Endothelial cell of umbilical vein (primary cell): Measurements from ENCODE around the gene NBEAL2. TPM values are rescaled to one million over a fixed set of nuclear protein-coding genes. Genes with fewer than 3 reads are reported as not detected.

Experiments used
- BruUV-seq: library from RNA; stranded (reverse); fragments of 400-500 nt; replicated peaks from 2 replicates; lab custom pipeline; 2021; lab: Mats Ljungman, UMichigan
- CTCF ChIA-PET: fragments of 300-600, 350-600 bp; sonication (Branson Sonifier 250); formaldehyde crosslinking; loops from one replicate; lab custom pipeline; 2021; ENCODE audit warnings: antibody characterized with exemption, inconsistent platforms; lab: Charles Lee
- POLR2A ChIA-PET: fragments of 300-600, 350-600 bp; sonication (Branson Sonifier 250); formaldehyde crosslinking; loops from one replicate; lab custom pipeline; 2021; ENCODE audit warnings: antibody characterized with exemption, inconsistent platforms; lab: Charles Lee
- DNase-seq: peaks from one replicate; pipeline ENCODE4 v3.0.0-alpha.2; 2011; ENCODE audit warnings: low read depth, low spot score
- FAIRE-seq: peaks from 2 replicates; lab custom pipeline; 2011; peaks lifted over from hg19 to GRCh38; lab: Jason Lieb, UNC
- H2AFZ ChIP-seq: 2 replicates; pipeline ENCODE4 v1.6.0; 2012; ENCODE audit warnings: low read depth, low read length, control low read depth, inconsistent platforms
- H3K27ac ChIP-seq: 2 replicates; pipeline ENCODE4 v1.5.1; 2011; ENCODE audit warnings: low read depth, mild to moderate bottlenecking, control low read depth, low read length, moderate library complexity; ENCODE audit not compliant: insufficient read depth
- H3K27me3 ChIP-seq, 2 experiments: 2 replicates each; pipeline versions ENCODE4 v1.6.0 to v1.6.1; 2011; ENCODE audit warnings: low read length in 2 of 2, mixed read lengths in 1 of 2; ENCODE audit not compliant: control insufficient read depth in 2 of 2, insufficient read depth in 2 of 2
- H3K36me3 ChIP-seq, 2 experiments: 2 replicates in 1 of 2; 3 replicates in 1 of 2; pipeline ENCODE4 v1.5.1; 2011; ENCODE audit warnings: low read length in 2 of 2, mild to moderate bottlenecking in 1 of 2, moderate library complexity in 1 of 2; ENCODE audit not compliant: control insufficient read depth in 2 of 2, insufficient read depth in 2 of 2; ENCODE audit errors: extremely low read depth in 1 of 2
- H3K4me1 ChIP-seq: 3 replicates; pipeline ENCODE4 v1.5.1; 2011; ENCODE audit warnings: mild to moderate bottlenecking, low read length; ENCODE audit not compliant: control insufficient read depth, insufficient read depth; ENCODE audit errors: extremely low read depth
- H3K4me2 ChIP-seq: 2 replicates; pipeline ENCODE4 v1.6.1; 2011; ENCODE audit warnings: low read length, control low read depth, mixed read lengths; ENCODE audit not compliant: insufficient read depth
- H3K4me3 ChIP-seq, 3 experiments: fragments of 200-600 bp in 1 of 3; sonication (generic), shearing (Covaris generic) in 1 of 3; replicated peaks in 1 of 3; 2 replicates each; pipeline ENCODE4 v1.5.1; 2011 to 2016; ENCODE audit warnings: control low read depth in 3 of 3, low read length in 3 of 3, mild to moderate bottlenecking in 2 of 3, inconsistent platforms in 1 of 3, low read depth in 1 of 3, moderate library complexity in 1 of 3; ENCODE audit not compliant: insufficient read depth in 1 of 3
- H3K79me2 ChIP-seq: 2 replicates; pipeline ENCODE4 v1.6.0; 2012; ENCODE audit warnings: low read length, inconsistent platforms; ENCODE audit not compliant: control insufficient read depth, insufficient read depth
- H3K9ac ChIP-seq: replicated peaks from 2 replicates; pipeline ENCODE3; 2011; ENCODE audit warnings: low read length, control low read depth; ENCODE audit not compliant: insufficient read depth; ENCODE audit errors: extremely low read depth
- H3K9me1 ChIP-seq: replicated peaks from 3 replicates; pipeline ENCODE4 v1.6.0; 2011; ENCODE audit warnings: mild to moderate bottlenecking, low read length; ENCODE audit not compliant: control insufficient read depth, insufficient read depth; ENCODE audit errors: extremely low read depth
- H3K9me3 ChIP-seq: replicated peaks from 2 replicates; pipeline ENCODE4 v1.5.1; 2012; ENCODE audit warnings: low read length, inconsistent platforms; ENCODE audit not compliant: control insufficient read depth, insufficient read depth
- H4K20me1 ChIP-seq: replicated peaks from 2 replicates; pipeline ENCODE3; 2011; ENCODE audit warnings: mild to moderate bottlenecking, low read length; ENCODE audit not compliant: control insufficient read depth, insufficient read depth; ENCODE audit errors: extremely low read depth
- CTCF ChIP-seq, 2 donors: IDR thresholded peaks; 1 replicate in 1 of 2; 2 replicates in 1 of 2; pipeline ENCODE4 v1.5.1; 2011; ENCODE audit warnings: low read length in 2 of 2, mild to moderate bottlenecking in 2 of 2, moderate library complexity in 2 of 2, control low read depth in 1 of 2, inconsistent platforms in 1 of 2, low read depth in 1 of 2; ENCODE audit not compliant: insufficient read depth in 1 of 2; ENCODE audit errors: extremely low read depth in 1 of 2
- EZH2 ChIP-seq: IDR thresholded peaks from 2 replicates; pipeline ENCODE4 v1.6.1; 2012; ENCODE audit warnings: borderline replicate concordance, low read depth, mild to moderate bottlenecking, moderate library complexity, low read length, inconsistent platforms; ENCODE audit not compliant: severe bottlenecking
- FOS ChIP-seq: IDR thresholded peaks from 2 replicates; pipeline ENCODE4 v1.6.1; 2011; ENCODE audit warnings: mild to moderate bottlenecking, low read length, moderate library complexity, borderline replicate concordance; ENCODE audit not compliant: insufficient read depth
- POLR2AphosphoS5 ChIP-seq: IDR thresholded peaks from 2 replicates; pipeline ENCODE4 v1.6.1; 2012; ENCODE audit warnings: low read depth, mild to moderate bottlenecking, control low read depth, low read length, moderate library complexity; ENCODE audit not compliant: insufficient read depth
- dilution Hi-C: fragments of 300-500 bp; cut with MboI; formaldehyde crosslinking; loops from one replicate; pipeline ENCODE4 v1.15.0; 2019; ENCODE audit warnings: low sequenced_read_pairs; ENCODE audit not compliant: extremely low pct_ligation_motif_present
- intact Hi-C: fragments of 100-400 bp; cut with micrococcal nuclease; formaldehyde crosslinking; loops from one replicate; pipeline ENCODE4 v1.10.0; 2022
- polyA plus RNA-seq, 4 experiments: library from polyadenylated mRNA; depleted of rRNA in 3 of 4; stranded (reverse) in 3 of 4; unstranded in 1 of 4; fragments of >200 nt; gene quantifications; 2 replicates each; pipeline versions ENCODE4 v1.2.1 to v1.2.3, GENCODE V29; 2011 to 2012; ENCODE audit warnings: missing spikeins in 1 of 4
- total RNA-seq: library from RNA; stranded (reverse); gene quantifications from 2 replicates; pipeline ENCODE4 v1.2.3, GENCODE V29; 2021

The NBEAL2 gene
- total and polyA plus RNA-seq, 2 donors (not counting 3 experiments of a cell fraction or from before 2014, with no cell fraction given) = 48.0 to 84.7 TPM

- Histone ChIP-seq H3K36me3 (peaks cover 0 to 21% of the 10 kb centered on the region in 2 experiments), H3K4me1 (no peaks in the 10 kb centered on the region), H3K9ac (no peak overlapping the region), H4K20me1 (no peaks in the 10 kb centered on the region), H3K9me1 (no peaks in the 10 kb centered on the region), H2AFZ (no peak overlapping the region), H3K27me3 (no peaks in the 10 kb centered on the region), H3K4me2 (no peak overlapping the region), H3K27ac (no peak overlapping the region), H3K9me3 (no peaks in the 10 kb centered on the region), H3K79me2 (no peaks in the 10 kb centered on the region), H3K4me3 (no peak overlapping the region)
- dilution Hi-C loops (no loop called here), intact Hi-C loops (loop anchor here (10.0 kb wide), 1 partner anchor 291 kb away; the partner anchor contains the start of gene TMIE)
- TF ChIP-seq EZH2 = no peak
- POLR2A ChIA-PET = no interaction called here
- TSS peak; percentile 11 for BruUV-seq
- CTCF ChIA-PET = interaction anchor here (4.8 kb wide), 1 partner anchor 73 kb away, joined by 50 read pairs; no protein-coding TSS in a partner anchor
- FAIRE-seq (no peak), DNase-seq (no peak)
Measured at GRCh38 chr3:46995901-46996562, 16.6 kb downstream of the NBEAL2 start.

- Histone ChIP-seq H3K9me1 (no peaks in the 10 kb centered on the region), H3K4me3 (no peak overlapping the region), H2AFZ (no peak overlapping the region), H4K20me1 (no peaks in the 10 kb centered on the region), H3K27me3 (no peaks in the 10 kb centered on the region), H3K4me1 (no peaks in the 10 kb centered on the region), H3K9me3 (no peaks in the 10 kb centered on the region), H3K27ac (no peak overlapping the region), H3K9ac (no peak overlapping the region), H3K79me2 (no peaks in the 10 kb centered on the region), H3K36me3 (peaks cover 2 to 25% of the 10 kb centered on the region in 2 experiments), H3K4me2 (no peak overlapping the region)
- no peak for DNase-seq
- intact Hi-C loops (loop anchor here (10.0 kb wide), 1 partner anchor 292 kb away; the partner anchor contains the start of gene TMIE), dilution Hi-C loops (no loop called here)
- no peak for TF ChIP-seq POLR2AphosphoS5
- no peak for TF ChIP-seq CTCF (IDR thresholded peaks at IDR 0.05; ENCODE audit: extremely low read depth in 1 of 2, insufficient read depth in 1 of 2, low read depth in 1 of 2, low read length in 2 of 2)
- TF ChIP-seq FOS = no peak
- POLR2A ChIA-PET = no interaction called here
- CTCF ChIA-PET = interaction anchor here (1.1 to 4.8 kb wide), 5 partner anchors 10 to 130 kb away, joined by 3 to 50 read pairs (median 3); partner anchors contain the start of gene NBEAL2
- no TSS peak for BruUV-seq
- FAIRE-seq = no peak
Measured at GRCh38 chr3:46996689-46997452, 17.4 kb downstream of the NBEAL2 start.
